HG03064 (cell line): ENCODE results near the gene FILIP1.

Source experiments
- ATAC-seq: cut with Tn5 transposase; IDR thresholded peaks from one replicate; pipeline ENCODE4 v1.9.1; 2021; ENCODE audit warnings: low read depth; ENCODE audit not compliant: unreplicated experiment

FILIP1 gene

DNA sequence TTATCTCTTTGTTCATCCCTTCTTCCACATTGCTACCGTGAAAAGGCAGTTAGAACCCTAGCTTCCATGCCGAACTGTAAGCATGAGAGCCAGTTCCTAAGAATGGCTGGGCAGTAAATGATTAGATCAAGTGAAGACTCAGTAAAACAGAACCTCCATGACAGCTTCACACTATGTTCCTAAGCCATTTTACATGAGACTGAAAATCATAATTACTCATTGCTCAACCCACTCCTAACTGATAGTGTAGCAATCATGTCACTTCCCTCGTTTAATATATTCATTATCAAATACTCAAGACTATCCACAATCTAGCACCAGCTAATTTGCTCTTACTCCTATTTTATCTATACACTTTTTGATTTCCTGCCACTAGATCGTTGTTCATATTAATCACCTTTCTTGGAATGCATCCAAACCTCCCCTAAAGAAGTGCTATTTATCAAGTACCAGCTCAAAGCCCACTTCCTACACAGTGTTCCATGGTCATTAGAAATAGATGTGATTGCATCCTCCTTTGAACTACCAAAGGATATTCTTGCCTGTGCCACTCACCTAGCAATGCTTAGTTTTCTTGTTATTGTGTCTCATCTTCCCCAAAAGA, 215.0 kb downstream of the FILIP1 start:
- no peak for ATAC-seq

DNA sequence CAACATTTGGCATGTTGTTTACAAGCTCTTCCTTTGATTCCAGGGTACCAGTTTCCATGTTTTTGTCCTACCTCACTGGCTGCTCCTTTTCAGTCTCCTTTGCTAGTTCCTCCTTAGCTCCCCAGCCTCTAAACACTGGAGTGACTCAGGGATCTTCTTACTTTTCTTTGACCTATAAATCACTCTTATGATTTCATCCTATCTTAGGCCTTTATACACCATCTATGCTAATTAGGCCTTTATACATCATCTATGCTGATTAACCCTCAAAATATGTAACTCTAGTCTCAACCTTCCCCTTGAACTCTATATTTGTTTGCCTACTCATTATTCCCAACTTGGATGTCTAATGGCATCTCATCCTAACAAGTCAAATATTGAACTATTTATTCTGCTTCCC, 218.5 kb downstream of the FILIP1 start:
- no peak for ATAC-seq

DNA sequence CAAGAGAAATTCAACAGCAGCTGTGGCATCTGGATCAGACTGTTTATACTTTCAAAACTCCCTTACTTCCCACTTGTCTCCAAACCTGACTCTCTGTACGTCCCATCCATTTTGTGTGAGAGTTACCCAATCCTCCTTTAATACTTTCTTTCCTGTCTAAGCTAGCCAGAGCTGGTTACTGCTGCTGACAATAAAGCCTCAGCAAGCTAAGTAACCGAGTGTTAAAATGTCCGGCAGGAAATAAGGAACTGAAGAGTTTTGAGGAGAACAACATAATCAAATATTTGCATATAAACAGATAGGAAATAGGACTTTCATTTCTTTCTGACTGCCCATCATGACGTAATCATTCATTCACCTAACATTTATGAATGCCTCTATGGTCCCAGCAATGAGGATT, 220.6 kb downstream of the FILIP1 start:
- ATAC-seq = no peak

GRCh38 chr6:75272145-75272840, 221.3 kb downstream of the FILIP1 start:
- ATAC-seq = no peak

- ATAC-seq = no peak
These were observed 224.6 kb downstream of the FILIP1 start for GRCh38 chr6:75268988-75269354.

DNA sequence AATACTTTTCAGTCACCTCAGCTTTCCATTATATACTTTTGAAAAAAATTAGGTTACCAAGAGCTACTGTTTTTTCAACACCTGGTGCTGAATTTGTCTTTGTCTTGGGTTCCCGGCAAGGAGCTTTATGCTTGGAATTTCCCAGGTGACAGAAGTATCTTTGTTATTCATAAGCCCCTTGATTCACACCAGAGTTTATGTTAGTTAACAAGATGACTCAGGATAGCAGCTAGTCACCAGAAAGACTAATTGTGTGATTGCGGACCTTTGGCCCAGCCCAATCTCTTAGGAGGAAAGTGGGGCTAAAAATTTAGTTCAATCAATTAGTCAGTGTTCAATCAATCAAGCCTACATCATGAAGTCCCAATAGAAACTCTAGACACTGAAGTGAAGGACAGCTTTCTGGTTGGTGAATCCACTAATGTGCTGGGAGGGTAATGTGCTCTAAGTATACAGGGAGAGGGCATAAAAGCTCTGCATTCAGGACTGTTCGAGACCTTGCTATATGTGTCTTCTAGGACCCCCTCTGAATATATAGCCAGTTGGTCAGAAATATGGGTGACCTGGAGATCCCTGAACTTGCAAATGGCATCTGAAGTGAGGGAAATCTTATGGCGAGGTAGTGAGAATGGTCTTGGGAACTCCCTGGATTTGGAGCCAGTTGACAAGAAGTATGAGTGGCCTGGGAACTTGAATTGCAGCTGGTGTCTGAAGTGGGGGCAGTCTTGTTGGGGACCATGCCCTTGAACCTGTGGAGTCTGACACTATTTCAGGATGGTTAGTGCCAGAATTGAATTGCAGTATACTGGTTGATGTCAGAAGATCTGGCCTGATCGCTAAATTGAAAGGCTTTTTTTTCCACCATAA, 225.2 kb downstream of the FILIP1 start:
- no peak for ATAC-seq

DNA sequence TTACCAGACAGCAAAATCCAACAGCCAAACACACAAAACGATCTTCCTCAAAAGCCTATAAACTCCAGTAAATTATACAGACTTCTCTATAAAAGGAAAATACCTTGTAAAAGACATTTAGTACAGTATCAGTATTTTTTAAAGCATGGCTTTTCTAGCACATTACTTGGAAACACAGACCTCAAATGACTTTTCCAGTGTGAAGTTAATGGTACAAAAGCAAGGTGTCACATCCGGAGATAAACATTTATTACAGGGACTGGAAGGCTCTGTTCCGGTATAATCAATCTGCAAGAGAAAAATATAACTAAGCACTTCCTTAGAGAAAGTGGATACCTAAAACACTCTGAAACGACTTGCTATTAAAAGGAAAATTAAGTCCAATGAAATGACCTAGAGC, 226.1 kb downstream of the FILIP1 start:
- ATAC-seq = no peak

DNA sequence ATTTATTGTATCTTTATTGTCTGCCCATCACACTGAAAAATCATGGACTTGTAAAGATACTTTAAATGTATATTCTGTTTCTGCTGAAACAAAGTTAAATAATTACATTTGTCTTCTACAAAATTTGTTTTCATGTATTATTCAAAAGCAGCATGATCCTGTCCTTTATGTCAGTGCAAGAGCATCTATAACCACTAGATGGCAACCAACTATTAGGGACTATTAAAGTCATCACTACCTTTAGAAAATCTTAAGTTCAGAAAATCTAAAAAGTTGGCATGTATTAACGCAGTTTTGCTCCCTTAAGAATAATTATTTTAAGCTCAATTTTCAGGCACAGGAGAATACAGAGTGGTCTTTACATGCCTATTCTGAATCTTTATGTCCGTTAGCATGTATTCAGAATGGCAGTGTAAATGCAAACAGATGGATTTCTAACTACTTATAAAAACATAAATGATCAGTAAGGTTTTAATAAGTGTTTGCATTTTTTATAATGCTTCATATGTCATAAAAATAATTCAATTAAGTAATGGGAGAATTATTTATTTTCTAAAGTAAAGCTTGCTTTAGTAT, 226.8 kb downstream of the FILIP1 start:
- ATAC-seq = no peak

DNA sequence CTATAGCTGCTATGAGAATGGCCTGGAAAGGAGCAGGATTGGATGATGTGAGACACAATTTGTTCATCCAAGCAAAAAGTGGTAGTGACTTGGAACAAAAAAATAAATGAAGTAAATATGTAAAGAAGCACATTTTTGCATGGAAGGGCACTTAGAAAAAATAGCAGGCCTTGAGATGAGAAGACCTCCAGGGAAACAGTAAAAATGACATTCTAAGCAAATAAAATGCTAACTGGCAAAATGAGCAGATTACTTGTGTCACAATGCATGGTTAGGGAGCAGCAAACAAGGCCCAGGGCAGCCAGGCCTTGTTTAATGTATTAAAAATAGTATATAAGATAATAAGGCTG, 230.2 kb downstream of the FILIP1 start:
- ATAC-seq = no peak

GRCh38 chr6:75262716-75263400, 230.7 kb downstream of the FILIP1 start:
- no peak for ATAC-seq

- ATAC-seq = no peak
These were observed 232.3 kb downstream of the FILIP1 start for GRCh38 chr6:75261299-75261698.

DNA sequence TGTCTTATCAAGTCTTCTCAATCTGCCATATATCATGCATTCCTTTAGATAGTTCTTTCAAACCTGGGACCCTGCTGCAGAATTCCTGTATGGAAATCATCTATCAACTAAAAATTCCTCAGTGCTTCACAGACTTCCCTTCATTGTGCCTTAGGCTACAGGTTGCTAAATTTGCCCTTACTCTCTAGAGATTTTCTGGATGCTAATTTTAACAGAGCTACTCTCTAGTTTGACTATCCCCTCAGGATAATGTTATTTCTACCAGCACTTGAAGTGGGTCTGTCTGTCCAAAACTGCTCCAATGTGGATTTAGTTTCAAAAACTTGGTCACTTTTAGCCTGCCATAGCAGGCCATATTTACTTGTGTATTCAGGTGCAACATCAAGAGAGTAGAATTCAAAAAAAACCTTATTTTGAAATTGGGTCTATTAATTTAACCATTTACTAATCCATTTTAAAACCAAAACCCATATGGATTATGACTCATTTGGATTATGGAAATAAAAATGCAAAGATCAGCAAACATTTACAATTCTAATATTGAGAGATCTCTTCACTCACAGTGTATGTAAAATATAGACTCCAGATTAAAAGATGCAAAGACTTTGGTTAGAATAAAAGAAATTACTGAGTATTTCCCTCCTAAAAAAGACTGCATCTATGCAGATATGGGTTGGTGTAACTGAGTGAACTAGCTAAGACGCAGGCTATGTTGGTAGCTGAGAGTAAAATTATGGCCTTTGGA, 236.1 kb downstream of the FILIP1 start:
- no peak for ATAC-seq

DNA sequence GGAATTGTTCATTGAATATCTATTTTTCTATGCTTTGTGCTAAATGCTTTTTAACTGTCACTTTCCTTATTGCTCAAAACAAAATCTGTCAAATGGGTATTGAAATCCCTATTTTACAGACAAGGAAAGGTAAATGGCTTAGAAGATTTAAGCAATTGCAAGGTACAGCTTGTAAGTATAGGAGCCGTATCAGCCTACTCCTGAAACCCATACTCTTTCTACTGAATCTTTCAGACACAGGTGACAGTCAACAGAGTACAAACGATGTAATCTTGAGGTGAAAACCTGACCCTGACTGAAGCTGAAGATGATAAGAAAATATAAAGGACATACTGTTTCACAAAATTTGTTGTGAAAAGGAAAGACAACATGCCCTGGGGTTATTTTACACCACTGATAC, 243.0 kb downstream of the FILIP1 start:
- no peak for ATAC-seq

GRCh38 chr6:75249837-75250236, 243.8 kb downstream of the FILIP1 start:
- no peak for ATAC-seq

DNA sequence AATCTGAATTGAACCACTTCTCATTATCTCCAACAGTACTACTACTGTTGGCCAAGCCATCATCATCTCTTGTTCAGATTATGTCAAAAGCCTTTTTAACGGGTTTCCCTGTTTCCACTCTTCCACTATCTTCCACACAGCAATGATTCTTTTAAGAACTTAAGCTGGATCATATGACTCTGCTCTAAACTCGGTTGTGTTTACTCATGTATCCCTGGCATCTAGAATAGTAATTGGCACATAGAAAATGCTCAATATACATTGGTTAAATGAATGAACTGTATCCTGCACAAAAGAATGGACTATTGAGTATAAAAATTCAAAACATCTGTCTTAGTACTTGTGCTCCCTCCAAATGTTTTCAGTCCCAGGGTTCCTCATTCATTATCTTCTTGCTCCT, 247.2 kb downstream of the FILIP1 start:
- no peak for ATAC-seq

- peak; percentile 17 for ATAC-seq
These were observed 249.5 kb downstream of the FILIP1 start for GRCh38 chr6:75244063-75244584.

DNA sequence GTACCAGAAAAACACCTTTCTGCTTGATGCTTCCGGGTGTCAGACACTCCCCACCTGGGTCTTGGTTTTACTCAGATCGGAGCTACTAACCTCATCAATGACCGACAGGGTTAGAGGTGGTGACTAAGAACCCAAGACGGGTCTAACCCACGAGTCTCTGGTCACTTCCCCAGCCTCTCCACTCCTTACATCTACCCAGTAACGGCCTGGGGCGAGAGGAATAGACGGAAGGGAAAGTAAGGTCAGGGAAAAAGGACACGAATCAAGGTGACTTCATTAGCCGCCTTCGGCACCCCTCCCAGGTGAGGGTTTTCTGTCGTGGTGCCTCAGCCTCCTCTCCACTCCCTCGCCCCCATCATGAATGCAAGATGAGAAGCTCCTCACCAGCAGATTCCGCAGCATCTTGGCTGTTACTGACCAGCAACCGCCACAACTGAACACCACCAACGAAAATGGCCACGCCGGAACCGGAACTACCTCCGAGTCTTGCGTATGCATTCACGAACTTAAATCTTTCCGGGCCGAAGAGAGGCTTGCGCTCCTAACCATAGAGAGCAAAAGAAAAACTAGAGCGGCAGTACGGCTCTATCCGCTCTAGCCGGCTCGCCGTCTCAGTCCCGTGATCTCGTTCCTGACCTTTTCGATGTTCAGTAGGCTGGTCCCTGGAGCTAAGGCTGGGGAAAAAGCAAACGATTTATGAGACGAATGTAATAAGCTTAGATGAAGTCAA, 250.1 kb downstream of the FILIP1 start, which contains the start of gene COX7A2:
Gene COX7A2, minus strand, starts transcription at position 469 of the 730 bp plus-strand sequence. Its CDS starts 67 bp downstream, at position 402.
- ATAC-seq = peak; percentile 97
